Cardiac septum (tissue), 1 donor: ENCODE measurements around the gene KDM5B. TPM values are rescaled to one million over a fixed set of nuclear protein-coding genes. Genes with fewer than 3 reads are reported as not detected.

Experiments used
- DNase-seq: peaks from one replicate; pipeline ENCODE4 v3.0.0-alpha.2; 2020; ENCODE audit warnings: low spot score
- intact Hi-C: fragments of 100-400 bp; cut with DNase I; formaldehyde crosslinking; loops from one replicate; pipeline ENCODE4 v1.14.0; 2022
- total RNA-seq: library from RNA; stranded (reverse); fragmentation: NEBNext Ultra II Directional; extraction: Animal tissue kit (Norgen Biotek cat#: 25700); gene quantifications from one replicate; pipeline ENCODE4 v1.2.1, GENCODE V29; 2021
- donor health status: DM: no; HTN: no; CAD: no.

KDM5B gene
- total RNA-seq, 1 donor from 2014 or later: 21.7 TPM

- intact Hi-C loops: no loop called here
- DNase-seq: no peak
Measured at GRCh38 chr1:202697038-202697437, 111.2 kb downstream of the KDM5B start.

GRCh38 chr1:202694314-202694713 is 113.9 kb downstream of the KDM5B start:
- DNase-seq: no peak
- intact Hi-C loops: no loop called here

- DNase-seq: no peak
- intact Hi-C loops: no loop called here
Measured at GRCh38 chr1:202692959-202693555, 115.2 kb downstream of the KDM5B start.

- no peak for DNase-seq
- intact Hi-C loops: no loop called here
Measured at GRCh38 chr1:202691816-202692215, 116.4 kb downstream of the KDM5B start.

GRCh38 chr1:202689493-202690342 is 118.5 kb downstream of the KDM5B start:
- DNase-seq: no peak
- intact Hi-C loops: no loop called here

GRCh38 chr1:202689082-202689481 is 119.1 kb downstream of the KDM5B start:
- DNase-seq: no peak
- intact Hi-C loops: no loop called here

- intact Hi-C loops: no loop called here
- DNase-seq: no peak
Measured at GRCh38 chr1:202688401-202688800, 119.8 kb downstream of the KDM5B start.

GRCh38 chr1:202687798-202688197 is 120.4 kb downstream of the KDM5B start:
- no peak for DNase-seq
- intact Hi-C loops: no loop called here

GRCh38 chr1:202687370-202687769 is 120.9 kb downstream of the KDM5B start:
- no peak for DNase-seq
- intact Hi-C loops: no loop called here

- intact Hi-C loops: no loop called here
- no peak for DNase-seq
Measured at GRCh38 chr1:202685641-202686040, 122.6 kb downstream of the KDM5B start.

- intact Hi-C loops: no loop called here
- no peak for DNase-seq
Measured at GRCh38 chr1:202684716-202685115, 123.5 kb downstream of the KDM5B start.

- intact Hi-C loops: no loop called here
- DNase-seq: no peak
Measured at GRCh38 chr1:202683029-202683428, 125.2 kb downstream of the KDM5B start.

- intact Hi-C loops: no loop called here
- no peak for DNase-seq
Measured at GRCh38 chr1:202682477-202682876, 125.7 kb downstream of the KDM5B start.

- no peak for DNase-seq
- intact Hi-C loops: no loop called here
Measured at GRCh38 chr1:202681736-202682420, 126.3 kb downstream of the KDM5B start.

GRCh38 chr1:202680586-202681352 is 127.5 kb downstream of the KDM5B start:
- intact Hi-C loops: no loop called here
- no peak for DNase-seq

GRCh38 chr1:202679406-202680177 is 128.6 kb downstream of the KDM5B start:
- intact Hi-C loops: no loop called here
- DNase-seq: no peak

- no peak for DNase-seq
- intact Hi-C loops: no loop called here
Measured at GRCh38 chr1:202677433-202677832, 130.8 kb downstream of the KDM5B start.
